GM19240 (cell line): ENCODE data around the gene CTNND2.

ENCODE experiments used
- DNase-seq: peaks from one replicate; pipeline ENCODE4 v3.0.0; 2011; ENCODE audit warnings: low spot score; ENCODE audit not compliant: insufficient read length

CTNND2 gene

DNA sequence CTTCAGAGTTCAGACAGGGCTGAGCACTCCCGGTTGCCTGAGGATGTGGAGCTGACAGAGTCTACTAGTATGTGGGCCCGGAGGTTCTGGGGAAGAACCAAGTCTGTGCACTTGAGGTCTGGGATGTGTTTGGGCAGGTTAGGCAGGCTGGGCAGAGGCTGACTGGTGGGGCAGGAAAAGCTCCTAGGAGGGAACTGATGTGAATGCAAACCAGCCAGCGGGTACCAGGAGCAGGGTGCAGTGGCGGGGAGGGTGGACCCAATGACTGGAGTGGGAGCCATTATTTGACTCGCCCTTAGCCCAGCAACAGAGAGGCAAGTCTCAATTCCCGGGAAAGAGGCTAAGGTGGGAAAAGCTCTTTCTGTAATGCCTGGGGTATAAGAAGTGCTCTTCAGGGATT, 723.4 kb downstream of the CTNND2 start:
- no peak for DNase-seq

DNA sequence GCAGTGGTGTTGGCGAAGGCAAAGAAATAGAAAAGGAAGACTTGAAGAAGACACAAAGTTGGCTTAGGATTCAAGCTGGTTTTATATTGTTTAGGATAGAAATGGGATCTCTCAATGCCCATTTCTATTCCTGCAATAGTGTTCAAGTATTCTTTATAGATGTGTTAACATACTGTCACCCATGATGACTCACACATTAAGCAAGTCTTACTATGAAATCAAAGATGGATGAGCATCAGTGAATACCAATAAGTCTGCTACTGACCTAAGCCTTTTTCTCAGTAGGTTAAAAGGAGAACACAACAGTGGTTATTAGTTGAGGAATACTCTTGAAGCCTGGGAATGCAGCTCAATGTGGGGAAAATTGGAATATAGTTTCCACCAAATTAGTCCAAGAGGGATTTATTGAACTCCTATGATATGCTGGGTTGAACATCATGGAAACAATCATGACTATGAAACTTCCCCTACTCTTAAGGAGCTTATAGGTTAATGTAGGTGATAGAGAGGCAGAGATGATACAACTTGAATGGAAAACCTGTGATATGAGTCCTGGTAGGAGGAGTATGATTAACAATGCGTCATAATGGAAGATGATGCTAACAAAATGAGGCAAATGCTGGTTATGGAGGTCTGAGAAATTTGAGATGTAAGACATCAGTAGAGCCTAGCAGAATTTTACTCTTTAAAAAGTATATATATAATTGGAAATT, 726.1 kb downstream of the CTNND2 start:
- no peak for DNase-seq

DNA sequence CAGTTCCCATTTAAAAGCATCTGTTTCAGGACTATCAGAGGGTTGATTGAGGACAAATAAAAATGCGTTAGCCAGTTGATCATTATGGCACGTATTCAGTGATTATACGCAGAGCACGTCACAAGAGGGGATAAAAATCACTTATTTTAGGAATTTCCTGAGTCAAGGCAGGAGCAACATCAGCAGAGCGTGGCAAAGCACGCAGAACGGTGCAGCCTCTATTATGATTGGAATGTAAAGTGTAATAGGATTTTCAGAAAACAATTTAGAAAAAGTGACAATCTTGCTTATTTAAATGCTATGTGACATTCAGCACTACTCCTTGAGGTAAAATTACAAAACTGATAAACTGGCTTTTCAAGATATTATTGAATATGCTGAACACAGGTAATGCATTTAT, 729.7 kb downstream of the CTNND2 start:
- DNase-seq: no peak

DNA sequence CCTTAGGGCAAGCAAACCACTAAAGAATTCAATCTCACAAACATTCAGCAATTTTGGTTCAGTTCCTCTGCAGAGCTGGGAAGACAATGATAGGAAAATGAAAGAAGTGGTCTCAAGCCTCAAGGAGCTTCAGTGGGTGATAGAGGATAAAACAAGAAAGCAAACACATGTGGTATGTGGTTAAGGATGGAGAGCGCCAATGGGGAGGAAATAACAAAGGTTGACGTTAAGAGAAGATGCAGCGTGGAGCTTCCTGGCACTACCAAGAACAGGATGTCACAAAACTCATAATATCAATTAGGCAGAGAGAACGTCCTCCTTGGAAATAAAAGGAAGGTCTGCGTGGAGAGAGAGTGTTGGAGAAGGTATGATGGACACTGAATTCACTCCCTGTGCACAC, 731.8 kb downstream of the CTNND2 start:
- no peak for DNase-seq

DNA sequence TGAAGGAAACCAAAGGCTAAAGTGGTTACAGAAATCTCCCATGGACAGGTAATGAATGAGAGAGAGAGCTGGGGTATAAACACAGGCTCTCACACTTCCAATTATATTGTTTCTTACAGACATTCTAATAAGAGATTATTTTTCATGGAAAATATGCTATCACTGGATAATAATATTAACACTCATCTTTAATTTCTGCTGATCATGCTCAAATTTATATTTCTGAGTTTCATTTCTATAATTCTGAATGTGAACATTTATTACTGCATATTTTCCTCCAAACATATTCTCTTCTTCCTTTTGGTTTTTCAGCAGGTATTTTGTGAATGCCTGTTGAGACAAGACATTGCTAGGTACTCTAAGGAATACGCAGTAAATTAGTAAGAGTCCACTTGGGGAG, 733.0 kb downstream of the CTNND2 start:
- no peak for DNase-seq

DNA sequence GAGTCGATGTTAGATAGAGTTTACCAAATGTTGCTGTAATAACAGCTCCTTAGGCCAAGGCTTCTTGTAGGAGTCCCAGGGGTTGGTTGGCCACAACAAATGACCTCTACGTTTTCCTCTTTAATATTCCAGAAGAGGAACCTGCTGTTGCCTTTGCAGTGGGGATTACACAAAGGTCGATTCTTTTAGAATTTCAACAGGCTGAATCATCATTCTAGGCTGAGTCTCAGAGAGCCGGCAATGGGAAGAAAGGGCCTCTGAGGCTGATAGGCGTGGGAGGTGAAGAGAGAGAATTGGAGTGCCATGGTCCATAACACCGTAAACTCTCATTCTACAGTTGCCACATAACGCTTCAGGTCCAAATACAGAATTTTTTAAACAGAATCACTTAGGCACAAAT, 737.3 kb downstream of the CTNND2 start:
- no peak for DNase-seq

DNA sequence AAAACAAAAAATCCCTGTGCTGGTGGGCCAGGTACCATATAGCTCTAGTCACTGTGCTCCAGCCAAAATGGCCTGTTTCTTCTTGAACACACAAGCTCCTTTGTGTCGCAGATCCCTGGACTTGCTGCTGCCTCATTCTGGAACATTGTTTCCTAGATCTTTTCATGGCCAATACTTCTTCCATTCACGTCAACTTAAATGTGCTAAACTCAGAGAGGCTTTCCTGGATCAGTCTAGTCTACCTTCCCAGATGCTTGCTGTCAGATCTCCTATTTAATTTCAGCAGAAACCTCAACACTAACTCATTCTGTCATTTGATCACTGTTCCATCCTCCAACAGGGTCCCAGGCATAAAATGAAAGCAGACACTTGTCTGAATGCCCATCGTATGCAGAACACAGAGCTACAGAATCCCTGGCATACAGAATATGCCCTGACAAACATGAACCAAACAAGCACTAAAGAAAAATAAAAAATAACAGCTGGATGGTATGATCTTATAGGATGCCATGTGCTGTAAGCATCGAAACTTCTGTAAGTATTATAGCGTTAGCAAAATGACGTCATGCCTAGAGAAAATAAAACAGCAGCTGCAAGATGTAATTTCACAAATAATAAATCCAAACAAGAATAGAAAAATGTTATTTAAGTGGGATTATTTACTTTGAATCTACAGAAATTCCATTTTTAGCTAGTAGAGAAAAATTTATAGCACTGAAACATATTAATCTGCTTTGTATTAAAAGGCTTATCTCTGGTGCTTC, 739.5 kb downstream of the CTNND2 start:
- DNase-seq: no peak

DNA sequence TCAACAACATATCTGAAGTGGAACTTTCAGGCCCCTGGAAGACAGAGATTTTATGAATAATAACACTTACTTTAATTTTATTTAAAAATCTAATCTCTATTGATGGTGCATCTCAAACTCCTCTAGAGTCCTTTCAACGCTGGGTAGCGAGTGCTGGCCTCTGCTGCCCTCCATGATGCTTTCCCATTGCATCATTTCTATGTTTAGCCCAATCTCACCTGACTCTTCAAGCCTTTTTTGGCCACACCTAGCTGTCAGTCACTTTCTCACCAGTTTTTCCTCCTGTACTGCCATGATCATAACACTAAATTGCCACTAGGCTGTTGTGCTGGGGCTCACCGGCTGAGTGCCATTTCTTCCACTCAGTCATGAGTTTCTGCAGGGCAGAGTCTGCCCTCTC, 747.1 kb downstream of the CTNND2 start:
- DNase-seq: no peak

DNA sequence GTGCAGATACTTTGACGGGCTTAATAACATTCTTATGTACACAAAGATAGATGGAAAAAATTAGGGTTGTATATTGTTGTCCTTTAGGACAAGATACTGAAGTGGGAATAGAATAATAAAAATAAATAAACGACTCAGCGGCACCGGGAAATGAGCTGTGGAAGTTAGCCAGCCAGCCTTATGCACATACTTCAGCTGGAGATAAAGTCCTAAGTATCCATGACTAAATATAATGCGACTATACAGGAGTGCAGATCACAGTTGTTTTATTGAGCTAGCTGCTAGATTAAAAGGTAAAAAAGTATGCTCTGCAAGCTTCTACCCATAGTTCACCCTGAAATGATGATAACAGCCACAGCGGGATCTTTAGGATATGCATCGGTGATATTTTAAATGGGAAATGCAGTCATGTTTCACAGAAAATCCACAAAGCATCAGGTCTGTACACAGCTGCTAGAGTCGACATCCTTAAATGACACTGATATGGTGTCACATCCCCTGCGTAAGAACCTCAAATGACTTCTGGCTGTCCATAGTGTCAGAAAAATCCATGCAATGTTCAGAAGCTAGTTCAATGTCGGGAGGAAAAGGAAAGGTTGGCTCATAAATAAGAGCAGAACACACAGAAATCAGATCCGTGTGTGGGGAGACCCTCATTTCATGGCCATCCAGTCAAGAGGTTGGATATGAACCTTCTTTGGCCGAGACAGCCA, 750.4 kb downstream of the CTNND2 start:
- no peak for DNase-seq

DNA sequence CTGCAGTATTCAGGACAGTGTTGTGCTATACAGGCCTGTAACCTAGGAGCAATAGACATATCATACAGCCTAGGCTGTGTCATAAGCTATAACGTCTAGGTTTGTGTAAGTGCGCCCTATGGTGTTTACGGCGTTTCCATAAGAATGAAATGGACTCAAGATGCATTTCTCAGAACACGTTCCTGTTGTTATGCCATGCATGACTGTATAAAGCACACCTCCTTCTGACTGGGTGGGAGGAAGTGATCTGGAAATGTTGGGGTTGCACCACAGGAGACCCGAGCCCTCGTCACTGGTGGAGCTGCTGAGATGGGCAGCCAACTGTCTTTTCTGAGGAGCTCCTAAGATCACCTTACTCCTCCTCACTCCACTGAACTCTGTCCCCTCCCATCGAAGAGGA, 751.9 kb downstream of the CTNND2 start:
- DNase-seq: no peak

DNA sequence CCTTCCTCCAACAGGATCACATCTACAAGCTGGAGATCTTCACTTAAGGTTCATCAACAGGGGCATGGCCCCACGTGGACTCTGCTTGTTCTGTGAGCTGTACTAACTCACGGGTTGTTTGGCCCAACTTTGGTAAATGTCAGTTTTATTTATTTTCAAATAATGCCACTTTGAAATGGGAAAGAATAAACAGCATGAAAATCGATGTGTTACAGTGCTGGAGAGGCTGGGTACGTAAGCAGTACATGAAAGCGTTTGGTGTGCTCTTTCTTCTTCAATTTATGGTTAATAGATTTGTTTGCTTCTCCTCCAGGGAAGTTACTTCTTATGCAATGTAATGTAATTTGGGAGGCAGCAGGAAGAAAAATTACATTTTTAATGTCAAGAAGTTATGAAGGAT, 753.3 kb downstream of the CTNND2 start:
- no peak for DNase-seq

DNA sequence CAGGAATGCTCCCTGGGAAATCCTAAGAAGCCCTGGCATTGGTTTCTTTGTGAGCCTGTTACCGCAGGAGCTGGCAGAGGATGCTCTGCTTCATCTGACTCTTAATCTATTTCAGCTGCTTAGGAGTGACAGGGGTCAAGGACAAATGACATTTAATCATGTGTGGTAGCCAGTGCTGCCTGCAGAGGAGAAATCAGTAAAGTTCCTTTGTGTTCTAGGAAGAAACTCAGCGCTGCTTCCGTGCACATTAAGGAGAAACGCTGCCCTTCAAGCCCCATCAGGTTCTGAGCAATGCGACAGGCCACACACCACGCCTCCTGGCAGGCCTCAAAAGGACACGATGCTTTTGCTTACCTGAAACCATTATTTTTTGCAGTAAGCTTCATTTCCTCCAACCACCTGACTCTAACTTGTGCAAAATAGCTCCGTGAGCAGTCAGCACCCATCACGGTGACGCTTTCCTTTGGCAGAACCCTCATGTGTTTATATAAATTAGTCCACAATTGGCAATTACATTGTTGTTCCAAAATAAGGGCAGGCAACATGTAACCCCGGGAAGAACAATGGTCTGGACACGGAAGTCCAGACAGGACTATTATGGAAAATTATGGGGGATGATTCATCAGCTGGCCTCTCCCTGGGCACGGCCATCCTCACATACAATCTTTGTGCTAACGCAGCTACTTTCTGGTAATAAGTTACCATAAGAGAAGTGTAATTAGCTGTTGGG, 755.3 kb downstream of the CTNND2 start:
- DNase-seq: no peak

DNA sequence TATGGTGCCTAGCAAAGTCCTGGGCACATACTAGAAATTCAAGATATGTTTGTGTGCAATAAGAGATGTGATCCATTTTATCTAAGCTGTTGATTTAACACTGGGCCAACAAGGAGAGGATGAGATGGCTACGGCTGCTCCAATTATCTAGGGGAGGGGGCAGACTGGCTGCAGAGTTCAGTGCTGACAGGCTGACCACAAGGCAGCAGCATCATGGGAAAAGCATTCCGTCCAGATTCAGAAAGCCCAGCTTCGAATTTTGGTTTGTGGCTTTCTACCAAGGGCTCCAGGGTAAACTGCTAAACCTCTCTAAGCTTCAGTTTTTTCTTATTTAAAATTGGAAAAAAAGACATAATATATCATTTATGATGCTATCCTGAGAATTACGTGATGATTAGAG, 758.1 kb downstream of the CTNND2 start:
- DNase-seq: no peak

DNA sequence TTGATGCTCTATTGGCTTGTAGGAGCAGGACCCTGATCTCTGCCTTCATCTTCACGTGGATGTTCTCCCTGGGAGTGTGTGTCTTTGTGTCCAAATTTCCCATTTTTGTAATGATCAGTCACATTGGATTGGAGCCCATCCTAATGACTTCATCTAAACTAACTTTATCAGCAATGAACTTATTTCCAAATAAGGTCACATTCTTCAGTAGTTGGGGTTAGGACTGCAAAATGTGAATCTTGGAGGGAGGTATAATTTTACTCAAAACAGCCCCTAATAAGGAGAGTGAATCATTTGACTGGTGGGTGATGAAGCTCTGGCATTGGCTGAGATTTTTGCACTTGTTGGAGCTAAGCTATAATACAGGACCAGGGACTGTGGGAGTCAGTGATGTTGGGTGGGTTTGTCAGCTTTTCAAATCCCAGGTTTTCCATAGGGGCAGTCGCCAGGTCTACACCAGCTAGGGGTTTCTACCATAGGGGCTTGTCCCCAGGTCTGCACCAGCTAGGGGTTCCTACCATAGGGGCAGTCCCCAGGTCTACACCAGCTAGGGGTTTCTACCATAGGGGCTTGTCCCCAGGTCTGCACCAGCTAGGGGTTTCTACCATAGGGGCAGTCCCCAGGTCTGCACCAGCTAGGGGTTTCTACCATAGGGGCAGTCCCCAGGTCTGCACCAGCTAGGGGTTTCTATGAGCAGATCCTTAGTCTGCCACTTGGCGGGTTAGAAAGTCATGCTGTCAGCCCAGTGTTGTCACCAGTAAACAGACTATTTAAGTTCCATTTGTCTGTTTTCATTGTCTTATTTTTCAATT, 760.6 kb downstream of the CTNND2 start:
- no peak for DNase-seq

DNA sequence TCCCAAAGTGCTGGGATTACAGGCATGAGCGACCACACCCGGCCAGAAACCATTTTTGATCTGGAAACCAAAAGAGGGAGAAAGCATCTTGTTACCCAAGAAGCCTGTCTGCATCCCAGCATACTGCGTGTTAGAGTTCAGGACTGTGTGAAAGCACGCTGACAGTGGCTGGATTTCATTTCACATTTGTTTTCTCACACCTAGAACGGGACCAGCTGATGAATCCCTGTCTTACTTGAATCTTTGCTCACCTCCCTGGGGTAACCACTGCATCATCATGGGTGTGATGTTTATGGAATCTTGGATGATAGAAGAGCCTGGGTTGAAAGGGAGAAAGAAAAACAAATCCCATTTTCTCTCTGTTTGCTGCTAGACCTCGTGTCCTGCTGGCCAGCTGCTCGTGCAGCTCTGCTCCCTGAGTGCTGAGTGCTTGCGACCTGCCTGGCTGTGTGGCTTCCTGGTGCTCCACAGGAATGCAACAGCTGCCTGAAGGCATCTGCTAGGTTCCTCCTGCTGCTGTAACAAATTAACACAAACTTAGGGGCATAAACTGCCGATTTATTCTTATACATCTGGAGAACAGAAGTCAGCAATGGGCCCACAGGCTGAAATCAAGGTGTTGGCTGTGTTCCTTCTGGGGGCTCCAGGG, 764.9 kb downstream of the CTNND2 start:
- no peak for DNase-seq

DNA sequence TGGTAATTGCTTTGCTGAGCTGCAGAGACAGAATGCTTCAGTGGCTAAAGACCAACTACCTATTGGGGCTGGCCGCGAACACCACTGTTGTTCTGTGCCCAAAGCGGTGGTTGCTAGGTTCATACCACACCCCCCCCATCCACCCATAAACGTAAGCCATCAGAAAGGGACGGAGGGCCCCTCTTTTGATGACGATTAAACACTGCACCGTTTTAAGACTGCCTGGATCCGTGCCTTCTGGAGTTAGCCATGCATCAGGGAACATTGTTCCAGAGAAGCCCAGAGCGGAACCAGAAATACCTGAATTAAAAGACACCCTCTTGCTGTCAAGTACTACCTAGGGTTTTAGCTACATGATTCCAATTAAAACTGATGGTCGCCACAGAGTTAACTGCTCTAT, 774.1 kb downstream of the CTNND2 start:
- DNase-seq: no peak

DNA sequence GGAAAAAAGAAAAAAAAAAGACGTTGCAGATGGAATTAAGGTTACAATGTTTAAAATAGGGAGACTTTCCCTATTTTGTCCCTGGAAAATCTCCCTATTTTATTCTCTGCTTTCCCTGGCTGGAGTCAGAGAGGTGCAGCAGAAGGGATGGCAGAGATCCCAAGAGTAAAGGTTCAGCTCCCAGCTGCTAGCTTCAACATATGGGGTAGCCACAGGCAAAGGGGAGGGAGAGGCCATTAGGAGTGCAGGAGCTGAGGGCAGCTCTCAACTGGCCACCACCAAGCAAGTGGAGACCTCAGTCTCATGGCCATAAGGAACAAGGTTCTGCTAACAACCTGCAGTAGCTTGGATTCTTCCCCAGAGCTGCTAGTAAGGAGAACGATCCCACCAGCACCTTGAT, 776.2 kb downstream of the CTNND2 start:
- DNase-seq: no peak

DNA sequence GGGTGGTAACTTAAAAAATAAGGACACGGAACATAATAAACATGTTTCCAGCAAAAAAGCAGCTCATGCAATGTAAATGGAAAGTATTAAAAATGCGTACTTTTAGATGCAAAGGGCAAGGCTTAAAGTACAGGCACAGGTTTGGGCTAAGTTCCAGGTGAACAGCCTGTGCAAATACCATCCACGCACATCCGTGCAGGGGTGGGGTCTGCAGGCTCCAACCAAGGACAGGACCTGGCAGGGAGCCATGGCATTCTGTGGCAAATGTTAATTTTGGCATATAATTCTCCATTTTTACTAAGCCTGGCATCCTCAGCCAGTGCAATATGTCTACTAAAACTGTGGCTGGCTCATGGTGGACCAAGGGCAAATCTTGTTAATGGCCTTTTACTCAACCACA, 777.4 kb downstream of the CTNND2 start:
- DNase-seq: no peak

DNA sequence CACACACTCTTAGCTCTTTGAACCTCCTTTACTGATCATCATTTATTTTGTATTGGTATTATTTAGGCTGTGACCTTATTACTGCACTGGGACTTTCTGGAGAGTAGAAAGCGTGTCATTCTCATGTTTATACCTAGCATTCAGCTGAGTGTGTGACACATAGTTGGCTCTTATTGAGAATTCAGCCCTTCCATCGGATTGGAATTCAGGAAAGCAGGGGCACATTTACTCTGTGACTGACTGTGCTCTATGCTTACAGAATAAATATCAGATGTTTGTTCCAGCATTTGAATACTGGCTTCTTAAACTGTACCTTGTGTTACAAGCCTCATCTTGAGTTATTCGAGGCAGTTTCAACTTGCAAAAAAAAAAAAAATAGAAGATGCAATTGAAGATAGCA, 782.4 kb downstream of the CTNND2 start:
- DNase-seq: no peak

DNA sequence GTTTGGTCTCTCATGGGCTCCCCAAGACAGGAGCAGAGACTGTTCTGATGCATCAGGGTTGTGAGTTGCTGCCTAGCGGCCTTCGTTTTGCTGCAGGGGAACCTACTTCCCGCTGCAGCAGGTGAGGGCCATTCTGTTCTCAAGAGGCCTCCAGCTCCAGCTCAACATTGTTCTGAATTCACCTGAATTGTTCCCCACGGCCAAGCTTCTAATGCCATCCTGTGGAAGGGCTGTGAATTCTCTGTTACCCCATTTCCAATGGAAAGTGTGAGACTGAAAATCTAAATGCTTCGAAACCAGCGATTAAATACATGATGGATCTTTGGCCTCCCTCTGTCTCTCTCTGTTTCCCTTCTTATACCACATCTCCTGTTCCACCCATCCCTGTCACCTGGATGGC, 794.1 kb downstream of the CTNND2 start:
- DNase-seq: no peak

DNA sequence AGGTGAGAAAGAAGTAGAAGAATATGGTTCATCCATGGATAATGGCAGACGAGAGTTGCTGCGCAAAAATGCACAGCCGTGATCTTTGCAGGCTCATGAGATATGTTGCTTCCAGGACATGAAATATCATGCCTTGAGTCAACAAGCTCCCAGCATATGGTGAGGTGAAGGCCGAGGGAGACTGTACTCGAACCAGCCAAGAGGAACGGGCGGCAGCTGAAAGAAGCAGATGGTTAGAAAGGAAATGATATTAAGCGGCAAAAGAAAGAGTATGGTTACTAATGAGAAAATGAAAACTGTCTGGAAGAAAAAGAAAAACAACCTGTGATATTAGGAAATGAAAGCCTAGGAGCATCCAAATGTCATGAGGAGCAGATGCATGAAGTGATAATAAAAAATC, 798.5 kb downstream of the CTNND2 start:
- DNase-seq: no peak
